GM23248 (cell line): Measurements from ENCODE around the gene TEX12. TPM values are rescaled to one million over a fixed set of nuclear protein-coding genes. Genes with fewer than 3 reads are reported as not detected.

ENCODE experiments used
- DNase-seq: peaks from one replicate; pipeline ENCODE4 v3.0.0-alpha.2; 2015
- H2AFZ ChIP-seq: fragments of 200-600 bp; sonication (generic); 2 replicates; pipeline ENCODE4 v1.6.1; 2016; ENCODE audit warnings: antibody characterized with exemption
- H3F3A ChIP-seq: fragments of 200-600 bp; sonication (generic); 2 replicates; pipeline ENCODE4 v1.6.1; 2016; ENCODE audit warnings: mild to moderate bottlenecking, antibody characterized with exemption, mixed run types; ENCODE audit not compliant: insufficient read depth
- H3K27ac ChIP-seq: fragments of 200-600 bp; sonication (generic); 2 replicates; pipeline ENCODE4 v1.5.1; 2016; ENCODE audit warnings: mild to moderate bottlenecking
- H3K27me3 ChIP-seq: fragments of 200-600 bp; sonication (generic); replicated peaks from 2 replicates; pipeline ENCODE4 v1.6.1; 2016; ENCODE audit warnings: mild to moderate bottlenecking; ENCODE audit not compliant: insufficient read depth
- H3K36me3 ChIP-seq: fragments of 200-600 bp; sonication (generic); 2 replicates; pipeline ENCODE4 v1.6.1; 2016; ENCODE audit warnings: low read depth, mild to moderate bottlenecking
- H3K4me1 ChIP-seq: fragments of 200-600 bp; sonication (generic); 2 replicates; pipeline ENCODE4 v1.6.1; 2016; ENCODE audit warnings: mild to moderate bottlenecking; ENCODE audit not compliant: insufficient read depth
- H3K4me2 ChIP-seq: fragments of 200-600 bp; sonication (generic); one replicate; pipeline ENCODE4 v1.6.1; 2016; ENCODE audit warnings: mild to moderate bottlenecking; ENCODE audit not compliant: unreplicated experiment
- H3K4me3 ChIP-seq: fragments of 200-600 bp; sonication (generic); 2 replicates; pipeline ENCODE4 v1.5.1; 2016; ENCODE audit warnings: mild to moderate bottlenecking
- H3K79me2 ChIP-seq: fragments of 200-600 bp; sonication (generic); 2 replicates; pipeline ENCODE4 v1.6.1; 2016; ENCODE audit warnings: mild to moderate bottlenecking; ENCODE audit not compliant: insufficient read depth
- H3K9ac ChIP-seq: fragments of 200-600 bp; sonication (generic); 2 replicates; pipeline ENCODE4 v1.6.1; 2016; ENCODE audit warnings: mild to moderate bottlenecking
- H3K9me2 ChIP-seq: fragments of 200-600 bp; sonication (generic); 2 replicates; pipeline ENCODE4 v1.6.1; 2016; ENCODE audit warnings: mixed run types, mild to moderate bottlenecking, moderate library complexity; ENCODE audit not compliant: insufficient read depth
- H3K9me3 ChIP-seq: fragments of 200-600 bp; sonication (generic); one replicate; pipeline ENCODE4 v1.6.1; 2017; ENCODE audit warnings: low read depth
- H4K20me1 ChIP-seq: fragments of 200-600 bp; sonication (generic); 2 replicates; pipeline ENCODE4 v1.6.0; 2016; ENCODE audit not compliant: insufficient read depth
- EZH2 ChIP-seq: fragments of 200-600 bp; sonication (generic); IDR thresholded peaks from 2 replicates; pipeline ENCODE4 v1.6.1; 2018; ENCODE audit warnings: antibody characterized with exemption, mild to moderate bottlenecking; ENCODE audit not compliant: insufficient read depth, poor library complexity, severe bottlenecking
- EZH2phosphoT487 ChIP-seq: fragments of 200-600 bp; sonication (generic); IDR thresholded peaks from 2 replicates; pipeline ENCODE4 v1.6.1; 2018; ENCODE audit warnings: antibody characterized with exemption, moderate library complexity, mild to moderate bottlenecking, low read depth; ENCODE audit not compliant: insufficient read depth
- WGBS, 2 experiments: methylation state at CpG; one replicate each; pipeline ENCODE4 v1.1.6; 2015 to 2017; ENCODE audit warnings: low lambda C conversion rate in 2 of 2, low coverage in 1 of 2; ENCODE audit errors: missing lambda C conversion rate in 2 of 2; 5-methylcytosine and 5-hydroxymethylcytosine counted together
- in situ Hi-C: fragments of 300-500 bp; cut with MboI; formaldehyde crosslinking; loops from 2 replicates; pipeline ENCODE4 v1.15.0; 2020
- polyA plus RNA-seq: library from polyadenylated mRNA; unstranded; fragments of >200 nt; fragmentation: Nextera tagmentation; extraction: Ambion mirVana; gene quantifications from 2 replicates; pipeline ENCODE4 v1.2.1, GENCODE V29; 2016
- total RNA-seq: library from RNA; depleted of rRNA; stranded (reverse); fragments of >200 nt; shearing (Covaris generic); gene quantifications from 2 replicates; pipeline ENCODE4 v1.2.3, GENCODE V29; 2014

Gene TEX12
- total and polyA plus RNA-seq, 2 experiments from 2014 or later: 2.2 TPM; not detected in 1

- no peaks in the 10 kb centered on the region for H3K9me2 ChIP-seq
- no peaks in the 10 kb centered on the region for H3K36me3 ChIP-seq
- H3K9me3 ChIP-seq: no peaks in the 10 kb centered on the region
- H4K20me1 ChIP-seq: no peaks in the 10 kb centered on the region
- no peaks in the 10 kb centered on the region for H3K4me1 ChIP-seq
- H3K9ac ChIP-seq: no peak overlapping the region
- no peak overlapping the region for H2AFZ ChIP-seq
- no peak for DNase-seq
- TF ChIP-seq EZH2phosphoT487 (no peak), EZH2 (no peak)
- in situ Hi-C loops: no loop called here
- no peak overlapping the region for H3K4me3 ChIP-seq
- no peaks in the 10 kb centered on the region for H3K79me2 ChIP-seq
- H3K27ac ChIP-seq: no peak overlapping the region
- no peaks in the 10 kb centered on the region for H3F3A ChIP-seq
- no peaks in the 10 kb centered on the region for H3K27me3 ChIP-seq
- no peak overlapping the region for H3K4me2 ChIP-seq
- WGBS, 2 experiments: 80 to 88% methylated on average over 3 of the region's 4 CpGs
These were observed 32.7 kb upstream of the TEX12 start for GRCh38 chr11:112134473-112134872.

DNA sequence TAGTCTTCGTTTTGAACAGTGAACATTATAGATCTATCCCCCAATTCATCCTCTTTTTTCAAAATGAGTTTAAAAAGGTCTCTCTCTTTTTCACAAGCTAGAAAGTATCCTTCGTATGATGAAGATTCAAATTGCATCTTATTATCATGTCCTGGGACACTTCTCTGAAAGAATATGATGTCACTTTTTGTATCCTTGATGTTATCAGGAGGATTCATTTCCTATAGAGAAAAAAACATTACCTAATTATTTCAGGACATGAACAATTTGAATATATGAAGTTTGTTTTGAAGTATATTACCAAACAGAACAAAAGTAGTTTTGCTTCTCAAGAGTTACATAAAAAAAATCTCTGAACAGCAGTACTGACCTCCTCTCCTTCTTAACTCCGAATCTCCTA, 23.6 kb upstream of the TEX12 start:
- H3K27ac ChIP-seq: no peak overlapping the region
- in situ Hi-C loops: no loop called here
- 92 to 95% methylated on average over 3 of the region's 3 CpGs for WGBS, 2 experiments
- TF ChIP-seq EZH2phosphoT487: no peak
- TF ChIP-seq EZH2: no peak
- H3K4me2 ChIP-seq: no peak overlapping the region
- H3K4me3 ChIP-seq: no peak overlapping the region
- no peaks in the 10 kb centered on the region for H3K4me1 ChIP-seq
- peaks cover 30% of the 10 kb centered on the region for H3K36me3 ChIP-seq
- no peak overlapping the region for H3K9ac ChIP-seq
- no peaks in the 10 kb centered on the region for H3K9me3 ChIP-seq
- H3F3A ChIP-seq: no peaks in the 10 kb centered on the region
- no peaks in the 10 kb centered on the region for H3K79me2 ChIP-seq
- no peak for DNase-seq
- H2AFZ ChIP-seq: no peak overlapping the region
- no peaks in the 10 kb centered on the region for H4K20me1 ChIP-seq
- H3K9me2 ChIP-seq: no peaks in the 10 kb centered on the region
- H3K27me3 ChIP-seq: no peaks in the 10 kb centered on the region

DNA sequence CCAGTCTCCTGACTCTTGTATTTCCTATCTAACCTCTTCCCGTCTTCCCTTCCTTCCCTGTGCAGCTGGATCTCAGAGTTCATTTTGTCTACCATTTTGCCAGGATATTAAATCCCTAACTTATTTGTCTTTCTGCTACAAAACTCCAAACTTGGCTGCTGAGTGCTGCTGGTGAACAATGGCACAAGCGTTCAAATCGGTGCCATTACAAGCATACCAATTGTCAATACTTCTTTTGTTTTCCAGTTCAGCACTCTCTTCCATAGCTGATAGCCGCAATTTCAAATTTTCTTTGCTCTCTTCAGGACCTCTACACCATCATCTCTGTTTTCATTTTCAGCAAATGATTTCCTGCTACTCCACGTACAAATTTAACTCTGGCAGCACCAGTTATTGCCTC, 16.7 kb upstream of the TEX12 start:
- no peak for DNase-seq
- no peaks in the 10 kb centered on the region for H3K27me3 ChIP-seq
- no peaks in the 10 kb centered on the region for H3F3A ChIP-seq
- no peak overlapping the region for H2AFZ ChIP-seq
- no peaks in the 10 kb centered on the region for H3K9me2 ChIP-seq
- H3K4me1 ChIP-seq: peaks cover under 1% of the 10 kb centered on the region; the same call in 1 of the 2 replicates
- H3K36me3 ChIP-seq: peaks cover 43% of the 10 kb centered on the region
- TF ChIP-seq EZH2 (no peak), EZH2phosphoT487 (no peak)
- no peak overlapping the region for H3K4me2 ChIP-seq
- H4K20me1 ChIP-seq: no peaks in the 10 kb centered on the region
- WGBS, 2 experiments: 87 to 92% methylated on average over 5 of the region's 5 CpGs
- H3K4me3 ChIP-seq: no peak overlapping the region
- no peak overlapping the region for H3K9ac ChIP-seq
- in situ Hi-C loops: no loop called here
- peaks cover 10% of the 10 kb centered on the region; the same call in 1 of the 2 replicates for H3K79me2 ChIP-seq
- H3K9me3 ChIP-seq: no peaks in the 10 kb centered on the region
- no peak overlapping the region for H3K27ac ChIP-seq

- Histone ChIP-seq H3K79me2 (peaks cover 45% of the 10 kb centered on the region), H3K36me3 (peaks cover 21% of the 10 kb centered on the region; the same call in 1 of the 2 replicates), H3K9me2 (no peaks in the 10 kb centered on the region), H4K20me1 (no peaks in the 10 kb centered on the region), H2AFZ (no peak overlapping the region), H3F3A (peaks cover 27% of the 10 kb centered on the region), H3K4me1 (peaks cover 54% of the 10 kb centered on the region), H3K4me2 (peak overlapping the region; percentile 41), H3K9ac (no peak overlapping the region), H3K9me3 (no peaks in the 10 kb centered on the region), H3K27ac (peak overlapping the region; percentile 46), H3K4me3 (no peak overlapping the region), H3K27me3 (no peaks in the 10 kb centered on the region)
- in situ Hi-C loops: no loop called here
- TF ChIP-seq EZH2: no peak
- peak; percentile 15 for DNase-seq
- WGBS, 2 experiments: 89 to 91% methylated on average over 5 of the region's 5 CpGs
These were observed 10.8 kb upstream of the TEX12 start for GRCh38 chr11:112156153-112156955.
